ENCODE measurements around the gene NBEAL1.
"Not testable (repeated sequence)": the region's sequence is repeated elsewhere in the genome, so short reads cannot be mapped to it uniquely, and the experiment has no call there.

The NBEAL1 gene

DNA sequence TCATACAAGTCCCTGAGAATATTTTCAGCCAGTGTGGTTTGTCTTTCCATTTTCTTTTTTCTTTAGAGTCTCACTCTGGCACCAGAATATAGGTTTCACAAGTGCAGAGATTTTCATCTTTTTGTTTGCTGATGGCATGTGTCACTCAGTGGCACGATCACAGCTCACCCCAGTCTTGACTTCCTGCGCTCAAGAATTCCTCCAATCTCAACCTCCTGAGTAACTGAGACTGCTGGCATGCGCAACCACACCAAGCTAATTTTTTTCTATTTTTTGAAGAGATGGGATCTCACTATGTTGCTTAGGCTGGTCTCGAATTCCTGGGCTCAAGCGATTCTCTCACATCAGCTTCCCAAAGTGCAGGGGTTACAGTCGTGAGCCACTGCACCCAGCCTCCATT, 23.9 kb downstream of the NBEAL1 start:
- DNase-seq (ENCODE audit: low read depth in 2 of 2): no peak

DNA sequence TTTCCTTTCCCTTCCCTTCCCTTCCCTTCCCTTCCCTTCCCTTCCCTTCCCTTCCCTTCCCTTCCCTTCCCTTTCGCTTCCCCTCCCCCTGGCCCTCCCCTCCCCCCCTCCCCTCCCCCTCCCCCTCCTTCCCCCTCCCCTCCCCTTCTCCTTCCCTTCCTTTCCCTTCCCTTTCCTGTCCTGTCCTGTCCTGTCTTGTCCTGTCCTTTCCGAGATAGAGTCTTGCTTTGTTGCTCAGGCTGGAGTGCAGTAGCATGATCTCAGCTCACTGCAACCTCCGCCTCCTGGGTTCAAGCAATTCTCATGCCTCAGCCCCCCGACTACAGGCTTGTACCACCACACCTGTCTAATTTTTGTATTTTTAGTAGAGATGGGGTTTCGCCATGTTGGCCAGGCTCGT, 24.5 kb downstream of the NBEAL1 start:
- not testable (repeated sequence) for DNase-seq (ENCODE audit: low read depth in 2 of 2)

DNA sequence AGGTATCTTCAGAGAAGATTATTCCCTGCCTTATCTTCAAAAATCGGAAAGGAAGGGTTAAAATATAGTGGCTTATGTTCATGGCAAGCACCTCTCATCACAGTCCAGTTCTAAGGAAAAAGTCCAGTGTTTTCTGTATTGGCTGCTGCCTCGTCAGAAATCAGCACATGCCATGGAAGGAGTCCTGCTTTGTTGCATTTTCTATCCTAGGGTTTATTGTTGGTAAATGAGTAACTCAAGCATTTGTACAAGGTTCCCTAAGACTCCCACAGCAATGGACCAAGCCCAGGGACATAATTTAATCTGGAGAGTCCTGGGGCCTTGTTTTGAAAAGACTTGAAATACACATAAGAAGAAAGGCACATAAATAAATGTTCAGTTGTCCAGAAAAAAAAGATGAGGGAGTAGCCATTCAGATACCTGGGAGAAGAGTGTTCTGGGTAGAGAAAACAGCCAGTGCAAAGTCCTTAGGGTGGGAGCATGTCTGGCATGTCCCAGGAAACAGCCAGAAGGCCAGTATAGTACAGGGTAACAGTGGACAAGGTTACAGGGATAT, 26.4 kb downstream of the NBEAL1 start:
- no peak for DNase-seq (ENCODE audit: low read depth in 2 of 2)

DNA sequence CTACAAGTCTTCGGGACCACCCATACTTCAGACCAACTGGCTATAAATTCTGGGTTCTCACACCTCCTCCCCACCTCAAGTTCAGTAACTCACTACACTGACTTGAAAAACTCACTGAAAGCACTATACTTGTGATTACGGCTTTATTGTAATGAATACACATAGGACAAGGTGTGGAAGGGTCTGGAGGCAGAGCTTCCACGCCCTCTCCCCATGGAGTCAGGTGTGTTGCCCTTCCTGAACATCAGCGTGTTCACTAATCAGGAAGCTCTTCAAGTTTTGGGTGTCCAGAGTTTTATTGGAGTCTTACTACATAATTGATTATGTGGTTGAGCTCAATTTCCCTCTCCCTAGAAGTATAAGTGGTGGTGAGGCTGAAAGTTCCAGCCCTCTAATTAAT, 27.5 kb downstream of the NBEAL1 start:
- DNase-seq (ENCODE audit: low read depth in 2 of 2): no peak

DNA sequence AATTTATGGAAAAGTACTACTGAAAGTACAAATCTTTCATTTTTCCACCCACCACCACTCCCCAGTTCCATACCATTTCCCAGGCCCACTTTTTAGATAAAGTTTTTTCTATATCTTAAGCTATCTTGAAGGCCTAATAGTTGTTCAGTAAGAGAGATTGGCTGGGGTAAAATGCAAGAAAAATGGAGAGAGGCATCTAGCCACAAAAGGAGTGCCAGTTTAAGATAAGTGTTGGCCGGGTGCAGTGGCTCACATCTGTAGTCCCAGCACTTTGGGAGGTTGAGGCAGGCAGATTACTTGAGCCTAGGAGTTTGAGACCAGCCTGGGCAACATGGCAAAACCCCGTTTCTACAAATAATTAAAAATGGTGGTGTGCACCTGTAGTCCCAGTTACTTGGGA, 28.6 kb downstream of the NBEAL1 start:
- DNase-seq (ENCODE audit: low read depth in 2 of 2): no peak

DNA sequence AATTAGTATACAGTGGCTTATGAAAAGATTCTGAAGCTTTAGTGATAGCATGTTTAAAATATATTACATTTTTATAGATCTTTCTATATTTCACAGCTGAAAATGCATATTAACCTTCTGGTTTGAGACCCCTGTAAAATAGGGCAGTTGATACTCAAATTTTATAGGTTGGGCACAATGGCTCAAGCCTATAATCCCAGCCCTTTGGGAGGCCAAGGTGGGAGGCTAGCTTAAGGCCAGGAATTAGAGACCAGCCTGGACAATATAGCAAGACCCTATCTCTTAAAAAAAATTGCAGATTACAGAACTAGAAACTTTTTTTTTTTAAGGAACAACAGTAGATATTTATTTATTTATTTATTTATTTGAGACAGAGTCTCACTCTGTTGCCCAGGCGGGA, 31.2 kb downstream of the NBEAL1 start:
- DNase-seq (ENCODE audit: low read depth in 2 of 2): no peak

DNA sequence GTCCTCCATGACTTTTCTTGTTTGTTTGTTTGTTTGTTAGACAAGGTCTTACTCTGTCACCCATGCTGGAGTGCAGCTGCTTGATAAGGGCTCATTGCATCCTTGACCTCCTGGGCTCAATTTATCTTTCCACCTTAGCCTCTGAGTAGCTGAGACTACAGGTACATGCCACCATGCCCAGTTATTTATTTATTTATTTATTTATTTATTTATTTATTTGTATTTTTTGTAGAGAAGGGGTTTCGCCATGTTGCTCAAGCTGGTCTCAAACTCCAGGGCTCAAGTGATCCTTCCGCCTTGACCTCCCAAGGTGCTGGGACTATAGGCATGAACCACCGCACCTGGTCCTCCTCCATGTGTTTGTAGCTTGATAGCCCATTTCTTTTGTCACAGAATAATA, 37.9 kb downstream of the NBEAL1 start:
- no peak for DNase-seq (ENCODE audit: low read depth in 2 of 2)

DNA sequence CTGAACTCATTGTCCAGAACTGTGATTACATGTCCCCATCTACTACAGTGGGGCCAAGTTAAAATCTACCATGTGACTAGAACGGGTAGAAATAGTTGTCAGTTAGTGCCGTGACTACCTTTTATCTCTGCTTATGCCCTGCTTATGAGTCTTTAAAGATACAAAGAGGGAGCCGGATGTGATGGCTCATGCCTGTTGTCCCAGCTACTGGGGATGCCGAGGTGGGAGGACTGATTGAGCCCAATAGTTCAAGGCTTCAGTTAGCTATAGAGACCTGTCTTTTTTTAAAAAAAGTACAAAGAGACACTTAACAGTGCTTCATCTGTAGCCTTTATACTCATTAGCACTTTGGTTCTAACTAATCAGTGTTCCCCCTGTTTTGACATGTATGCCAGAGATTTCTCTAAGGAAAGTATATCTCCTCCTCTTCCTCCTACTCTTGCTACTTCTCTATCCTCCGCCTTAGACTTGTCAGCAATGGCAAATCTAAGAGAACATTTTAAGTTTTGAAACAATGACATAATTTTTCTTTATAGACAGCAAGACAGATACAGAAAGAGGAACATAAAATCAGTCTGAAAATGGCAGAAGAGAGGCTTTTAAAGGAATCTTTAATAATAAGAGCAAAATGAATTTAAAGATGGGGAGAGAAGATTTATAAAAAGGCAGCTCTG, 45.0 kb downstream of the NBEAL1 start:
- DNase-seq (ENCODE audit: low read depth in 2 of 2): no peak

DNA sequence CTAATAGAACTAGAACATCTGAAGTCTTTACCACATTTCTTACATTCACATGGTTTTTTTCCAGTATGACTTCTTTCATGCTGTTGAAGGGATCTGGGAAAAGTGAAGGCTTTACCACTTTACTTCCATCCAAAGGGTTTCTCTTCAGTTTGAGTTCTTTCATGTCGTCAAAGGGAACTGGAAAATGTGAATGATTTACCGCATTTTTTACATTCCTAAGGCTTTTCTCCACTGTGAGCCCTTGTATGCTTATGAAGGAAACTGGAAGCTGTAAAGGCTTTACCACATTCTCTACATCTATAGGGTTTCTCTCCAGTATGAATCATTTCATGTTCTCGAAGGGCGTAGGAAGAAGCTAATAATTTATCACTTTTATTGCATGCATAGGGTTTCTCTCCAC, 46.7 kb downstream of the NBEAL1 start:
- DNase-seq (ENCODE audit: low read depth in 2 of 2): no peak

DNA sequence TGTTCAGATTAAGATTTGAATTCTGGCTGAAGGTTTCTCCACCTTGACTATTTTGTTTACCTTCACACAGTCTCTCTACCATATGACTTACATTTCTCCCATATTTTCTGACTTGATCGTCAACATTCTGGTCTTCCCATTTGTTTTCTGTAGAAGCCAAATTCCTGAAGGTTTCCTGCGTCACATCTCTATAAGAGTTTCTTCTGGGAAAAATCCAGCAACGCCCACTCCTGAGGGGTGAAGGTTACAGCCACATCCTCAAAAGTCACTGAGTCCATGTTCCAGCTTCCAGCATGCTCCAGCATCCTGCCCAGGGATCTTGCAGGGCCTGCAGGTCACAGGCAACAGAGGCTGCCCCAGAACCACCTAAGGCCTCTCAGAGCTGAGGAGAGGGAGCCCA, 47.5 kb downstream of the NBEAL1 start:
- DNase-seq (ENCODE audit: low read depth in 2 of 2): no peak

DNA sequence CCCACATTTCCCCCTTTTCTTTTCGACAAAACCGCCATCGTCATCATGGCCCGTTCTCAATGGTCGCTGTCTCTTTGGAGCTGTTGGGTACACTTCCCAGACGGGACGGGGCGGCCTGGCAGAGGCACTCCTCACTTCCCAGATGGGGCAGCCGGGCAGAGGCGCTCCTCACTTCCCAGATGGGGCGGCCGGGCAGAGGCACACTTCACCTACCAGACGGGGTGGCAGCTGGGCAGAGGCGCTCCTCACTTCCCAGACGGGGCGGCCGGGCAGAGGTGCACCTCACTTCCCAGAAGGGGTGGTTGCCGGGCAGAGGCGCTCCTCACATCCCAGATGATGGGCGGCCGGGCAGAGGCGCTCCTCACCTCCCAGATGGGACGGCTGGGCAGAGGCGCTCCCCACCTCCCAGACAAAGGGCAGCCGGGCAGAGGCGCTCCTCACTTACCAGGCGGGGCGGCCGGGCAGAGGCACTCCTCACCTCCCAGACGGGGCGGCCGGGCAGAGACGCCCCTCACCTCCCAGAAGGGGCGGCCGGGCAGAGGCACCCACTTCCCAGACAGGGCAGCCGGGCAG, 51.9 kb downstream of the NBEAL1 start:
- not testable (repeated sequence) for DNase-seq (ENCODE audit: low read depth in 2 of 2)

DNA sequence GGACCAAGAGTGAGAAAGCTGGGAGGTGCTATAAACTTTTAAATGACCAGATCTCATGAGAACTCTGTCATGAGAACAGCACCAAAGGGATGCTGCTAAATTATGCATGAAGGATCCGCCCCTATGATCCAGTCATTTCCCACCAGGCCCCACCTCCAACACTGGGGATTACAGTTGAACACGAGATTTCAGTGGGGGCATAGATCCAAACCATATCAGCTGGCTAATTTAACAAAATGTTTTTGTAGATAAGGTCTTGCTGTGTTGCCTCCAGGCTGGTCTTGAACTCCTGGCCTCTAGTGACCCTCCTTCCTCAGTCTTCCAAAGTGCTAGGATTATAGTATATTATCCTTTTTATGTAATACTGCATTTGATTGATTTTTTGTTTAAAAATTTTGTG, 56.0 kb downstream of the NBEAL1 start:
- no peak for DNase-seq (ENCODE audit: low read depth in 2 of 2)

DNA sequence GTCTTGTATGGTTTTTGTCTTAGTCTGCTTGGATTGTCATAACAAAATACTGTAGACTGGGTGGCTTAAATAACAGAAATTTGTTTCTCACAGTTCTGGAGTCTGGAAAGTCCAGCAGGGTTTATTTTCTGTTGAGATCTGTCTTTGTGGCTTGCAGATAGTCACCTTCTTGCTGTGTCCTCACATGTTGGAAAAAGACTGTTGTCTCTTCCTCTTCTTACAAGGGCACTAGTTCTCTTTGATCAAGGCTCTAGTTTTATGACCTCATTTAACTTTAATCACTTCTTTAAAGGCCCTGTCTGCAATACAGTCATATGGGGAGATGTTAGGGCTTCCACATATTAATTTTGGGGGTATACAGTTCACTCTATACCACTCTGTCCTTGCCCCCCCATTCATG, 56.5 kb downstream of the NBEAL1 start:
- DNase-seq (ENCODE audit: low read depth in 2 of 2): no peak

DNA sequence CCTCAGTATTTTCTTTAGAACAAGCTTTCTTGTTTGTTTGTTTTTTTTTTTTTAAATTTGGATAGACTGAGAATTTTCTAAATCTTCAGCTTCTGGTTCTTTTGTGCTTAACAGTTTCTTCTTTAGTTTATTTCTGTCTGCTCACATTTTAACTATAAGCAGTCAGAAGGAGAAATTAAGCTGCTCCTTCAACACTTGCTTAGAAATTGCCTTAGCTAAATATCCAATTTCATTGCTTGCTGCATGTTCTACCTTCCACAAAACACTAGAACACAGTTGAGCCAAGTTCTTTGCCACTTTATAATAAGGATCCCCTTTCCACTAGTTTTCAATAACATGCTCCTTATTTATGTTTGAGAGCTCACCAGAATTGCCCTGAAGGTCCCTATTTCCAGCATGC, 57.7 kb downstream of the NBEAL1 start:
- DNase-seq (ENCODE audit: low read depth in 2 of 2): no peak

DNA sequence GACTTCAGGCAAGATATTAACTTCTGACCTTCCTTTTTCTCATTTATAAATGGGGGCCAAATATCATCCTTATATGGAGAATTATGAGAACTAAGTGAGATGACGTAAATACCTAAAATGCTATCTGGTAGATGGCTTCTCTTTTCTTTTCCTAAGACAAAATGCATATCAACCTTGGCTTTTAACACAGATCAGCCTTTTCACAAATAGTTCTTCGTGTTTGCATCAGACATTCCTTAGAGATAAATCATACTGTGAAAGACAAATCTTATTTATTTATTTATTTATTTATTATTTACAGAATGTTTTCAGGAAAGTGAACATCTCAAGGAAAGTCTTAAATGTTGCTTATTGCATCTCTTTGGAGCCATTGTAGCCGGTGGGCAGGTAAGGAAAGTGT, 62.8 kb downstream of the NBEAL1 start:
- no peak for DNase-seq (ENCODE audit: low read depth in 2 of 2)

DNA sequence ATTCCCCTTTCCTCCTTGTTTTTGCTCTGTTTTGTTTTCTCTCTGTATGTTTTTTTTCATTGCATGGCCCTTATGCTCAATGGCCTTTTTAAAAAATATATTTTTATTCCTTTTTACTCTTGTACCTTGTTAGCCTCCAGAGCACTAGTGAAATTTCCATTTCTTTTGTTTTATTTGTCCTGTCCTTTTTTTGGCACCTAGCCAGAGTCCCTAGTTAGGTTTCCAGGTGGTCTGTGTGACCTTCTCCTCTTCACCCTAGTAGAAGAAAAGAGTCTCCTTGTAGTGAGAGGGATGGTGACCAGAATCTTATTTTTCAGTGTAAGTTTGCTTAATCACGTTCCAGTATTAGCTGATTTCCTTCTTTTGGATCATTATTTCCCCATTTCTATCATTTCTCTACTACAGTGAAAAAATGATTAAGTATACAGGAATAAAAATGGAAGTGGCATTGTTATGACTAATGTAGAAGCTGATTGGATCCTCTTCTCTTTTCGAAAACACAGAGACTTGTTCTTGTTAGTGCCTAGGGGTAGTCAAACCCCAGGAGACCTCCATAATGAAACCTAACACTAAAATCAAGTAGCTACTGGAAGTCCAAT, 65.9 kb downstream of the NBEAL1 start:
- DNase-seq (ENCODE audit: low read depth in 2 of 2): no peak

DNA sequence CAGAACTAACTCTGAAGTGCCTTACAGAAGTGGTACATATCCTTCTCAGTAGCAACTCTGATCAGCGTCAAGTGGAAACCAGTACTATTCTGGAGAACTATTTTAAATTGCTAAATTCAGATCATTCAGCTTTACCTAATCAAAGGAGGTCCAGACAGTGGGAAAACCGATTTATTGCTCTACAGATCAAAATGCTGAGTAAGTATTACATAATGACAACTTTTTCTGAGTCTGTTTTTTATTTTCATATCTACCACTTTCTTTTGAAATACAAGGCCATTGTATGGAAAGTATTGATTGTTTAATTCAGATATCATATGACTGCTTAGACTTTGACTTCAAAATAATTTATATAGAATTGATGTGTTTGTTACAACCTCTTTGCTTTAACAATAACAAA, 68.7 kb downstream of the NBEAL1 start:
- no peak for DNase-seq (ENCODE audit: low read depth in 2 of 2)

DNA sequence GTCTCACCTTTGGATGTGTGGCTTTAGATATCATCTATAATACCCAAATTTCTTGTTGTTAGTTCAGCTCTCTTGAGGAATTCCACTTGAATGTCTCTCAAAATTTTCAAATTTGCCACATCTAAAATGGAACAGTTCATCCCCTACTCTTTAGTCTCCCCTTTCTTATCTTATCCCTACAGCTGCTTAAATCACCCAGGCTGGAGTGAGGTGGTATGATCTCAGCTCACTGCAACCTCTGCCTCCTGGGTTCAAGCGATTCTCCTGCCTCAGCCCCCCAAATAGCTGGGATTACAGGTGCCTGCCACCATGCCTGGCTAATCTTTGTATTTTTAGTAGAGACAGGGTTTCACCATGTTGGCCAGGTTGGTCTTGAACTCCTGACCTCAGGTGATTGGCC, 71.7 kb downstream of the NBEAL1 start:
- not testable (repeated sequence) for DNase-seq (ENCODE audit: low read depth in 2 of 2)

DNA sequence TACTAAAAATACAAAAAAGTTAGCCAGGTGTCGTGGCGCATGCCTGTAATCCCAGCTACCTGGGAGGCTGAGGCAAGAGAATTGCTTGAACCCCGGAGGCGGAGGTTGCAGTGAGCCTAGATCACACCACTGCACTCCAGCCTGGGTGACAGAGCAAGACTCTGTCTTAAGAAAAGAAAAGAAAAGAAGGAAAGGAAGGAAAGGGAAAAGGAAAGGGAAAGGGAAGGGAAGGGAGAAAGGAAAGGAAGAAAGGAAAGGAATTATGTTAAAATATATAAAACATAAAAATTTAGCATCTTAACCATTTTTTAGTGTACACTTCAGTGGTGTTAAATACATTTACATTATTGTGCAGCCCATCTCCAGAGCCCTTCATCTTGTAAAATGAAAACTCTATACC, 76.0 kb downstream of the NBEAL1 start:
- not testable (repeated sequence) for DNase-seq (ENCODE audit: low read depth in 2 of 2)

DNA sequence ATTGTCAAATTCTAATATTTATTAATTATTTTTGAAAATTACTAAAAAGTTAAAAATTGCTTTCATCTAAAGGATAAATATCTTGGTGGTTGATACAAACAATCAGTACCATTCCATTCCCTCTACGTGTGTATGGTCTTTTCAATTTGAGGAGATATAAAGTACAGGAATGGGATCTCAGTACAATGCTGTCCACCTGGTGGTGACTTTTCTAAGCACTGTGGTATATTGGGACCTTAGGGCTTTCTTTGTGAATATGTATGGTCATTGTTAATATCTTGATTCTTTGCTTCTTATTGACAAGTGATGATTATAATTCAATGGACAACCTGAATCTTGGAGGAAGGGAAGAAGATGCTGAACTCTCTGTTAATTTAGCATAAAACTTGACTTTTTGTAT, 83.1 kb downstream of the NBEAL1 start:
- no peak for DNase-seq (ENCODE audit: low read depth in 2 of 2)

DNA sequence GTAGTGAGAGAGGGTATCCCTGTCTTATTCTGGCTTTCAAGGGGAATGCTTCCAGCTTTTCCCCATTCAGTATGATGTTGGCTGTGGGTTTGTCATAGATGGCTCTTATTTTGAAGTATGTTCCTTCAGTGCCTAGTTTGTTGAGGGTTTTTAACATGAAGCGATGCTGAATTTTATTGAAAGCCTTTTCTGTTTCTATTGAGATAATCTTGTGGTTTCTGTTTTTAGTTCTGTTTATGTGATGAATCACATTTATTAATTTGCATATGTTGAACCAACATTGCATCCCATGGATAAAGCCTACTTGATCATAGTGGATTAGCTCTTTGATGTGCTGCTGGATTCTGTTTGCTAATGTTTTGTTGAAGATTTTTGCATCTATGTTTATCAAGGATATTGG, 87.7 kb downstream of the NBEAL1 start:
- DNase-seq (ENCODE audit: low read depth in 2 of 2): not testable (repeated sequence)

DNA sequence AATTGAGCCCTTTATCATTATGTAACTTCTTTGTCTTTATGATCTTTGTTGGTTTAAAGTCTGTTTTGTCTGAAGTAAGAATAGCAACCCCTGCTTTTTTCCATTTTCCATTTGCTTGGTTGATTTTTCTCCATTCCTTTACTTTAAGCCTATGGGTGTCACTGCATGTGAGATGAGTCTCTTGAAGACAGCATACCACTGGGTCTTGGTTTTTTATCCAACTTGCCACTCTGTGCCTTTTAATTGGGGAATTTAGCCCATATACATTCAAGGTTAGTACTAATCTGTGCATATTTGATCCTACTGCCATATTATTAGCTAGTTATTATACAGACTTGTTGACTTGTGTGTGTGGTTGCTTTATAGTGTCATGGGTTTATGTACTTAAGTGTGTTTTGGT, 89.6 kb downstream of the NBEAL1 start:
- DNase-seq (ENCODE audit: low read depth in 2 of 2): no peak

DNA sequence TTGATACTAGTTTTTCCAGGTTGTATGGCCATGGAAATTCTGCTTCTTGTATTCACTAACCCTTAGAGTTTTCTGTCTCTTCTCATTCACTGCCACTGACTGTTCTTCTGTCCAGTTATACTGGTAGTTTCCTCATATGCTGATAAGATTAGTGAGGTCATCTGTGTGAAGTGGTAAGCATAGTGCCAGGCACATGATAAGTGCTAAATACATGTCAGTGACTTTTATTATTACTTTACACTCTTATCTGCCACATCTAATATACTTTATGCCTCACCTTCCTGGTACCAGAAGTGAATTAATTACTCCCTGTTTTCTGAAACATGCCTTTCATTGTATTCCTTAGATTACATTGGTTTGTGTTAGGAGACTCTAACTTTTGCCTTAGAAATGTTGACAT, 91.3 kb downstream of the NBEAL1 start:
- no peak for DNase-seq (ENCODE audit: low read depth in 2 of 2)
